GM12874 (cell line): Measurements from ENCODE around the gene HEXD.

Experiments used
- TF ChIP-seq, protein P1 (sequence below): IDR thresholded peaks from 2 replicates; pipeline ENCODE4 v1.5.1; 2011; ENCODE audit warnings: low read depth, mild to moderate bottlenecking, control low read depth, low read length, moderate library complexity; ENCODE audit not compliant: insufficient read depth

The HEXD gene

DNA sequence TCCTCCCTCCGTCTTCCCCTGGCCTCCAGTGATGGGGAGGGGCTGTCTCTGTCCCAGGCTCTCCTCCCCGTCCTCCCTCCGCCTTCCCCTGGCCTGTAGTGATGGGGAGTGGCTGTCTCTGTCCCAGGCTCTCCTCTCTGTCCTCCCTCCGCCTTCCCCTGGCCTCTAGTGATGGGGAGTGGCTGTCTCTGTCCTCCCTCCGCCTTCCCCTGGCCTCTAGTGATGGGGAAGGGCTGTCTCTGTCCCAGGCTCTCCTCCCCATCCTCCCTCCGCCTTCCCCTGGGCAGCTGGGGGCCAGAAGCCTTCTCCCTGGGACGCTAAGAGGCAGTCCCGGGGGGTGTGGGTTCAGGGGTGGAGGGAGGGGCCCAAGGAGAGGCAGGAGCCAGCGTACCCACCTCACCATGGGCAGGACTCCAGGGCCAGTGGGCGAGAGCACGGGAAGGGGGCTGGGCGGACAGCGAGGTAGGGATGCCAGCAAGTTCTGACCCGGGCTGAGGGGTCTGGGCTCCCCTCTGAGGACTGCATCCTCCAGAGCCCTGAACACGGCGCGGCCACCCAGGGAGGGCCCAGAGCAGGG, 31.8 kb upstream of the HEXD start:
- TF ChIP-seq, protein P1, sequence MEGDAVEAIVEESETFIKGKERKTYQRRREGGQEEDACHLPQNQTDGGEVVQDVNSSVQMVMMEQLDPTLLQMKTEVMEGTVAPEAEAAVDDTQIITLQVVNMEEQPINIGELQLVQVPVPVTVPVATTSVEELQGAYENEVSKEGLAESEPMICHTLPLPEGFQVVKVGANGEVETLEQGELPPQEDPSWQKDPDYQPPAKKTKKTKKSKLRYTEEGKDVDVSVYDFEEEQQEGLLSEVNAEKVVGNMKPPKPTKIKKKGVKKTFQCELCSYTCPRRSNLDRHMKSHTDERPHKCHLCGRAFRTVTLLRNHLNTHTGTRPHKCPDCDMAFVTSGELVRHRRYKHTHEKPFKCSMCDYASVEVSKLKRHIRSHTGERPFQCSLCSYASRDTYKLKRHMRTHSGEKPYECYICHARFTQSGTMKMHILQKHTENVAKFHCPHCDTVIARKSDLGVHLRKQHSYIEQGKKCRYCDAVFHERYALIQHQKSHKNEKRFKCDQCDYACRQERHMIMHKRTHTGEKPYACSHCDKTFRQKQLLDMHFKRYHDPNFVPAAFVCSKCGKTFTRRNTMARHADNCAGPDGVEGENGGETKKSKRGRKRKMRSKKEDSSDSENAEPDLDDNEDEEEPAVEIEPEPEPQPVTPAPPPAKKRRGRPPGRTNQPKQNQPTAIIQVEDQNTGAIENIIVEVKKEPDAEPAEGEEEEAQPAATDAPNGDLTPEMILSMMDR, result no peak

DNA sequence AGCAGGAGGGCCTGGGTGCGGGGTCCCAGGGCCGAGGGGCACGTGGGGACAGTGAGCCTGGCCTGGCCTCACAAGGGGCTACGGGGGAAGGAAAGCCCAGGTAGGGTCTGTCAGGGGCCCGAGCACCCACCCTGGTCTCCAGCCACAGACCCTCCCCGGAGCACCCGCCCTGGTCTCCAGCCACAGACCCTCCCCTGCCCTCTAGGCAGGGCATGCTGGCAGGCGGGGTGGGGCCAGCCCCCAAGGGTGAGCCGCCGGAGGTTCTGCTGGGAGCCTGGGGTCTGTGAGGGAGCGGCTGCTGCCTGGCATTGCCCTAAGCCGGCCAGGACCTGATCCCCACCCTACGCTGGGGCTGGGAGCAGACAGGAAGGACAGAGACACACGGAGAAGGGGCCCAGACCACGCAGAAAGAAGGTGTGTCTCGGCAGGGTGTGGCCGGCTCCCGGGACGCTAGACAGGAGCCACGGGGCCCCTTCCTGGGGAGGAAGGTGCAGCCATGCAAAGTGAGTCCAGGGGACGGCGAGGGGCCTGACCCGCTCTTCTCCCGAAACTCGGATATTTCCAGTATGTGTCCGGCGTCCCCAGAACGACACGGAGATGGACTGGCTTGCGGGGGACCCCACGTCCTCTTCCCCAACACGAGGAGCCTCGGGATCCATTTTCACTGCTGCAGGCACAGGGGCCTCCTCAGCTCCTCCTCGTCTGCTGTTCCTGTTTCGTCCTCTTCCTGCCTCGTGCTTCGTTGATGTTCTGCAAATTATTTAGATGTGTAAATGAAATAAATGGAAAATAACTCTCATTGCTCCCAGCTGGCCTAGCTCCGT, 31.1 kb upstream of the HEXD start:
- TF ChIP-seq, protein P1, result no peak

DNA sequence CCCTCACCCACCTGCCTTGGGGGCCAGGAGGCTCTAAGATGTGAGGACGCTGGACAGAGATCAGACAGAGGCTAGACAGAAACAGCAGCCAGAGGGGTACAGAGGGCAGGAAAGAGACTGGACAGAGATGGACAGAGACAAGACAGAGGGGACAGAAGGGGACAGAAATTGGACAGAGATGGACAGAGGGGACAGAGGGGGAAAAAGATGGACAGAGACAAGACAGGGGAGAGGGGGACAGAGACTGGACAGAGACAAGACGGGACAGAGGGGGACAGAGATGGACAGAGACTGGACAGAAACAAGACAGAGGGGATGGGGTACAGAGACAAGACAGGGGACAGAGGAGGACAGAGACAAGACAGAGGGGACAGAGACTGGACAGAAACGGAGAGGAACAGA, 30.4 kb upstream of the HEXD start:
- TF ChIP-seq, protein P1, result no peak

DNA sequence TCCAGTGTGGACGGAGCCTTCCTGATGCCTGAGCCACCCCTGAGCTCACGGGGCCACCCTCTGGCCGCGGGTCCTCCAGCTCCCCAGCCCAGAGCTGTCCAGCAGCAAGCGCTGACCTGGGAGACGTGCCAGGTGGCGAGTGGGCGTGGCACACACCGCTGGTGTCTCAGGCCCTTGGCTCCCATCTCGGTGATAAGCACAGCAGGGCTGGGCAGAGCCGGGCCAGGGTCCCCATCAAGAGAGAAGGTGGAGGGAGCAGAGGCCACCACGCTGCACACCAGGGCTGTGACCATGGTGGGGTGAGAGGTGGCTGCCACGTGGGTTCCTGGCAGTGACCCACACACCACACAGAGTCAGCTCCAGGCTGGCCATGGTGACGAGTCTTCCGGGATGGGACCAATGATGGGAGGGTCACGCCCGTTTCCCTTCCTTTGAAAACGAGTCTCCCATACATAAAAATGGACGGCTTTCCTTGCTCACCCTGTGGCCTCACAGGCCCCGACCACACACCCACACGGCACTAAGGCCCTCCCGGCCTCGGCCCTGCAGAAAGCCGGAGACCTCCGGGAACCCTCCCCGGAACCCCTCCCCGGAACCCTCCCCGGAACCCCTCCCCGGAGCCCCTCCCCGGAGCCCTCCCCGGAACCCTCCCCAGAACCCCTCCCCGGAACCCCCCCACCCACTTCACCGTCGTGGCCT, 29.8 kb upstream of the HEXD start:
- TF ChIP-seq, protein P1, result no peak

DNA sequence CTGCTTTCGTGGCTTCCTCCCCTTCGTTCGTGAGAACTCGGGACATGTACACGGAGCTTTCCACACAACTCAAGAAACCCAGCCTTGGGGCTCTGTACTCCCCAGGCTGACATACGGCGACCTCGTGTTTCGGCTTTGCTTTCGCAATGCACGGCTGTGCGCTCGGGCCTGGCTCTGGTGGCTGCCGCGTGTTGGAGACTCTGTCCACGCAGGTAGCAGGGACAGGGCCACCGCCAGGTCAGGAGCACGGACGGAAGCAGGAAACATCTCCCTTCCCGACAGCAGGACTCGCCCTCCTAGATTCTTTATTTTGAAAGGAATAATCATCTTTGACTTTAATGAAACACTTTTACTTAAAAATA, 29.2 kb upstream of the HEXD start:
- TF ChIP-seq, protein P1, result no peak

DNA sequence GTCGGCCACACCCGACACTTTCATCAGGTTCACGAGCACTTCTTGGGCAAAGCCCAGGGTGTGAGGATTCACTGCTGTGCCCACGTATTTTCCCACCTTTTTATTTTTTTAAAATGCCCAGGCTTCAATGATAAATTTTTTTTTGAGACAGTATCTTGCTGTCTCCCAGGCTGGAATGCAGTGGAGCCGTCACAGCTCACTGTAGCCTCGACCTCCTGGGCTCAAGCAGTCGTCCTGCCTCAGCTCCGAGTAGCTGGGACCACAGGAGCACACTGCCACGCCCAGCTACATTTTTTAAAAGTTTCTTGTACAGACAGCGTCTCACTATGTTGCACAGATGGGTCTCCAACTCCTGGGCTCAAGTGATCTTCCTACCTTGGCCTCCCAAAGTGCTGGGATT, 28.8 kb upstream of the HEXD start:
- TF ChIP-seq, protein P1, result no peak
